Measurements from ENCODE around the gene SREBF1.

SREBF1 gene

GRCh38 chr17:17819561-17819995 is 17.2 kb downstream of the SREBF1 start:
- TF ChIP-seq GATA1 (IDR thresholded peaks at IDR 0.05; ENCODE audit: low read depth, low read length): no peak
- peak; percentile 89 to 95 for DNase-seq

- no peak for TF ChIP-seq GATA1 (IDR thresholded peaks at IDR 0.05; ENCODE audit: low read depth, low read length)
- no peak for TF ChIP-seq POLR2A (IDR thresholded peaks at IDR 0.05; ENCODE audit: low read length)
- no peak for DNase-seq
These were observed 17.7 kb downstream of the SREBF1 start for GRCh38 chr17:17819111-17819510.

- DNase-seq: peak; percentile 44 to 49
These were observed 18.7 kb downstream of the SREBF1 start for GRCh38 chr17:17818088-17818526.

GRCh38 chr17:17817552-17817947 is 19.2 kb downstream of the SREBF1 start:
- no peak for DNase-seq
- TF ChIP-seq POLR2A (IDR thresholded peaks at IDR 0.05; ENCODE audit: low read length): no peak
- TF ChIP-seq GATA1 (IDR thresholded peaks at IDR 0.05; ENCODE audit: low read depth, low read length): no peak

More at GRCh38 chr17:17818088-17818526, 18.7 kb downstream of the SREBF1 start:
- TF ChIP-seq POLR2A (IDR thresholded peaks at IDR 0.05; ENCODE audit: low read length) (no peak), GATA1 (IDR thresholded peaks at IDR 0.05; ENCODE audit: low read depth, low read length) (no peak)

- TF ChIP-seq POLR2A (IDR thresholded peaks at IDR 0.05; ENCODE audit: low read length): no peak
- TF ChIP-seq GATA1 (IDR thresholded peaks at IDR 0.05; ENCODE audit: low read depth, low read length): no peak
- no peak for DNase-seq
These were observed 19.8 kb downstream of the SREBF1 start for GRCh38 chr17:17816831-17817551.

GRCh38 chr17:17816240-17816814 is 20.5 kb downstream of the SREBF1 start:
- TF ChIP-seq POLR2A (IDR thresholded peaks at IDR 0.05; ENCODE audit: low read length) (no peak), GATA1 (IDR thresholded peaks at IDR 0.05; ENCODE audit: low read depth, low read length) (no peak)

GRCh38 chr17:17815436-17816200 is 21.2 kb downstream of the SREBF1 start:
- DNase-seq: no peak
- TF ChIP-seq POLR2A (IDR thresholded peaks at IDR 0.05; ENCODE audit: low read length): peak; percentile 13
- no peak for TF ChIP-seq GATA1 (IDR thresholded peaks at IDR 0.05; ENCODE audit: low read depth, low read length)

More at GRCh38 chr17:17816240-17816814, 20.5 kb downstream of the SREBF1 start:
- no peak for DNase-seq

- no peak for DNase-seq
These were observed 21.8 kb downstream of the SREBF1 start for GRCh38 chr17:17815062-17815406.

GRCh38 chr17:17814162-17815061 is 22.4 kb downstream of the SREBF1 start:
- TF ChIP-seq POLR2A (IDR thresholded peaks at IDR 0.05; ENCODE audit: low read length) (no peak), GATA1 (IDR thresholded peaks at IDR 0.05; ENCODE audit: low read depth, low read length) (no peak)

More at GRCh38 chr17:17815062-17815406, 21.8 kb downstream of the SREBF1 start:
- TF ChIP-seq POLR2A (IDR thresholded peaks at IDR 0.05; ENCODE audit: low read length) (no peak), GATA1 (IDR thresholded peaks at IDR 0.05; ENCODE audit: low read depth, low read length) (no peak)

GRCh38 chr17:17813725-17814095 is 23.1 kb downstream of the SREBF1 start:
- no peak for TF ChIP-seq POLR2A (IDR thresholded peaks at IDR 0.05; ENCODE audit: low read length)
- TF ChIP-seq GATA1 (IDR thresholded peaks at IDR 0.05; ENCODE audit: low read depth, low read length): no peak
- DNase-seq: no peak

More at GRCh38 chr17:17814162-17815061, 22.4 kb downstream of the SREBF1 start:
- DNase-seq: no peak

GRCh38 chr17:17813055-17813724 is 23.6 kb downstream of the SREBF1 start:
- no peak for DNase-seq
- TF ChIP-seq POLR2A (IDR thresholded peaks at IDR 0.05; ENCODE audit: low read length) (no peak), GATA1 (IDR thresholded peaks at IDR 0.05; ENCODE audit: low read depth, low read length) (no peak)

- DNase-seq: peak; percentile 83 to 86
These were observed 24.4 kb downstream of the SREBF1 start for GRCh38 chr17:17812211-17813054.

More at GRCh38 chr17:17812211-17813054, 24.4 kb downstream of the SREBF1 start:
- TF ChIP-seq GATA1 (IDR thresholded peaks at IDR 0.05; ENCODE audit: low read depth, low read length) (no peak), POLR2A (IDR thresholded peaks at IDR 0.05; ENCODE audit: low read length) (peak; percentile 7)

Measured in erythroblast (primary cell).